ENCODE data around the gene TK2. TPM values are rescaled to one million over a fixed set of nuclear protein-coding genes. Genes with fewer than 3 reads are reported as not detected.
A peak's percentile ranks its signal among the peaks of the same experiment; 100 is the strongest.

Gene TK2
- total and polyA plus RNA-seq, 2 donors from 2014 or later, result 31.0 to 44.2 TPM

GRCh38 chr16:66517586-66518263, 32.2 kb downstream of the TK2 start:
- intact Hi-C loops (cut with DNase I), result no loop called here
- H3K4me1 ChIP-seq (ENCODE audit: control insufficient read depth in 2 of 3, insufficient read depth in 2 of 3, low read depth in 1 of 3, low read length in 3 of 3), result peaks cover 6 to 40% (median 34%) of the 10 kb centered on the region in 3 donors
- DNase-seq, result no peak

GRCh38 chr16:66516808-66517585, 32.9 kb downstream of the TK2 start:
- no peaks in the 10 kb centered on the region for H3K9me3 ChIP-seq (ENCODE audit: control insufficient read depth in 2 of 3, insufficient read depth in 1 of 3, low read length in 3 of 3)
- peaks cover 6 to 43% (median 37%) of the 10 kb centered on the region in 3 donors for H3K4me1 ChIP-seq (ENCODE audit: control insufficient read depth in 2 of 3, insufficient read depth in 2 of 3, low read depth in 1 of 3, low read length in 3 of 3)
- H3K27me3 ChIP-seq (ENCODE audit: control insufficient read depth, insufficient read depth, low read length), result no peaks in the 10 kb centered on the region
- intact Hi-C loops (cut with DNase I), result no loop called here
- H3K4me3 ChIP-seq (ENCODE audit: low read length in 3 of 3), result peak overlapping the region in 2 of 3 donors; percentile 18 to 27
- DNase-seq (peak; percentile 72 to 98 (median 82)), FAIRE-seq (peak; percentile 68)
- peaks cover 2 to 16% (median 3%) of the 10 kb centered on the region in 3 donors for H3K36me3 ChIP-seq (ENCODE audit: control insufficient read depth in 2 of 3, insufficient read depth in 3 of 3, low read length in 3 of 3)
- no peak for TF ChIP-seq CTCF (IDR thresholded peaks at IDR 0.05; ENCODE audit: borderline replicate concordance, extremely low read depth, insufficient read depth)
- H3K9ac ChIP-seq (ENCODE audit: low read length in 3 of 3), result peak overlapping the region in 2 of 3 donors; percentile 34 to 87
- H3K27ac ChIP-seq (ENCODE audit: low read depth in 2 of 2, low read length in 2 of 2), result peak overlapping the region; percentile 96 to 98

More at GRCh38 chr16:66517586-66518263, 32.2 kb downstream of the TK2 start:
- Histone ChIP-seq H3K4me3 (ENCODE audit: low read length in 3 of 3) (peak overlapping the region in 1 of 3 donors; percentile 27), H3K9ac (ENCODE audit: low read length in 3 of 3) (peak overlapping the region in 1 of 3 donors; percentile 87), H3K27me3 (ENCODE audit: control insufficient read depth, insufficient read depth, low read length) (no peaks in the 10 kb centered on the region), H3K9me3 (ENCODE audit: control insufficient read depth in 2 of 3, insufficient read depth in 1 of 3, low read length in 3 of 3) (no peaks in the 10 kb centered on the region), H3K36me3 (ENCODE audit: control insufficient read depth in 2 of 3, insufficient read depth in 3 of 3, low read length in 3 of 3) (peaks cover 2 to 16% (median 3%) of the 10 kb centered on the region in 3 donors), H3K27ac (ENCODE audit: low read depth in 2 of 2, low read length in 2 of 2) (peak overlapping the region; percentile 96 to 98)
- TF ChIP-seq CTCF (IDR thresholded peaks at IDR 0.05; ENCODE audit: borderline replicate concordance, extremely low read depth, insufficient read depth), result no peak
- no peak for FAIRE-seq

DNA sequence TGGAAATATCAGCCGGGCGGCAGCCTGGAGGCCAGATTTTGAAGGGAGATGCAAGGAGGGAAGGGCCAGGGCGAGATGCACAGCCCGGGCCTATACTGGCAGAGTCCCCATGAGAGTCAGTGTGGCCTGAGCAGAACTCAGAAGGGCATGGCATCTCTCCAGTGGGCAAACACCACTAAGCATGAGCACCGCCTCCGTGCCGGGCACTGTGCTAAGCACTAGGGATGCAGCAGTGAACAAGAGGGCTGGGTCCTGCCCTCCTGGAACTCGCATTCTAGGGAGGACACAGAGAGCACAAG, 33.5 kb downstream of the TK2 start:
- FAIRE-seq (no peak), DNase-seq (no peak)
- no peaks in the 10 kb centered on the region for H3K9me3 ChIP-seq (ENCODE audit: control insufficient read depth in 2 of 3, insufficient read depth in 1 of 3, low read length in 3 of 3)
- H3K4me1 ChIP-seq (ENCODE audit: control insufficient read depth in 2 of 3, insufficient read depth in 2 of 3, low read depth in 1 of 3, low read length in 3 of 3), result peaks cover 6 to 47% (median 43%) of the 10 kb centered on the region in 3 donors
- TF ChIP-seq CTCF (IDR thresholded peaks at IDR 0.05; ENCODE audit: borderline replicate concordance, extremely low read depth, insufficient read depth), result no peak
- H3K36me3 ChIP-seq (ENCODE audit: control insufficient read depth in 2 of 3, insufficient read depth in 3 of 3, low read length in 3 of 3), result peaks cover 2 to 11% (median 3%) of the 10 kb centered on the region in 3 donors
- peak overlapping the region in 2 of 3 donors; percentile 12 to 60 for H3K9ac ChIP-seq (ENCODE audit: low read length in 3 of 3)
- peak overlapping the region; percentile 89 to 93 for H3K27ac ChIP-seq (ENCODE audit: low read depth in 2 of 2, low read length in 2 of 2)
- H3K27me3 ChIP-seq (ENCODE audit: control insufficient read depth, insufficient read depth, low read length), result no peaks in the 10 kb centered on the region
- intact Hi-C loops (cut with DNase I), result no loop called here
- H3K4me3 ChIP-seq (ENCODE audit: low read length in 3 of 3), result no peak overlapping the region

Measured in kidney (tissue), 14 donors.